ENCODE measurements around the gene TEX22.

Gene TEX22

GRCh38 chr14:105444859-105445258, 46.5 kb downstream of the TEX22 start:
- no peak for DNase-seq

GRCh38 chr14:105445290-105445689, 47.0 kb downstream of the TEX22 start:
- DNase-seq, result no peak

GRCh38 chr14:105445901-105446845, 47.8 kb downstream of the TEX22 start:
- no peak for DNase-seq

GRCh38 chr14:105446971-105447370, 48.6 kb downstream of the TEX22 start:
- no peak for DNase-seq

GRCh38 chr14:105447651-105448640, 49.6 kb downstream of the TEX22 start:
- no peak for DNase-seq

GRCh38 chr14:105448706-105449111, 50.4 kb downstream of the TEX22 start:
- DNase-seq, result peak; percentile 63

- no peak for DNase-seq
Measured at GRCh38 chr14:105449276-105450122, 51.2 kb downstream of the TEX22 start.

- no peak for DNase-seq
Measured at GRCh38 chr14:105450123-105450505, 51.8 kb downstream of the TEX22 start.

GRCh38 chr14:105450864-105451720, 52.8 kb downstream of the TEX22 start:
- DNase-seq, result no peak

- DNase-seq, result no peak
Measured at GRCh38 chr14:105452963-105453362, 54.6 kb downstream of the TEX22 start.

GRCh38 chr14:105453847-105454246, 55.5 kb downstream of the TEX22 start:
- no peak for DNase-seq

GRCh38 chr14:105455086-105455640, 56.8 kb downstream of the TEX22 start:
- no peak for DNase-seq

- no peak for DNase-seq
Measured at GRCh38 chr14:105455766-105456660, 57.7 kb downstream of the TEX22 start.

- no peak for DNase-seq
Measured at GRCh38 chr14:105456736-105457617, 58.6 kb downstream of the TEX22 start.

GRCh38 chr14:105458010-105458409, 59.7 kb downstream of the TEX22 start:
- no peak for DNase-seq

GRCh38 chr14:105458571-105458970, 60.2 kb downstream of the TEX22 start:
- no peak for DNase-seq

GRCh38 chr14:105460116-105460515, 61.8 kb downstream of the TEX22 start:
- DNase-seq, result no peak

GRCh38 chr14:105460616-105461015, 62.3 kb downstream of the TEX22 start:
- no peak for DNase-seq

GRCh38 chr14:105461903-105462302, 63.6 kb downstream of the TEX22 start:
- DNase-seq, result no peak
